ENCODE results near the gene PTTG1IP. TPM values are rescaled to one million over a fixed set of nuclear protein-coding genes. Genes with fewer than 3 reads are reported as not detected.

PTTG1IP gene
- total RNA-seq, 1 donor from 2014 or later = 143 TPM

DNA sequence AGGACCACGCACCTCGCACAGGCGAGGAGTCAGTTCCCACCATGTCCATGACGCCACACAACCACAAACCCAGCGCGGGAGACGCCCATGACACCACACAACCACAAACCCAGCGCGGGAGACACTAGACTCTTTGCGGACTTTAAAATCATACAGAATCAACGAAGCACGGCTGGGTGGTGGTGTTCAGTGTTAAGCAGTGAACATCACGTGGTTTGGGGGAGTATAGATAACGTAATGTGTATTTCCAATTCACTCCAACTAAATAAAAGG is 19.2 kb downstream of the PTTG1IP start:
- intact Hi-C loops (cut with micrococcal nuclease) = no loop called here

GRCh38 chr21:44853601-44854390 is 19.7 kb downstream of the PTTG1IP start:
- DNase-seq (peak; percentile 63), ATAC-seq (peak; percentile 76)
- intact Hi-C loops (cut with micrococcal nuclease) = no loop called here

More for the DNA sequence above, 19.2 kb downstream of the PTTG1IP start:
- no peak for ATAC-seq
- no peak for DNase-seq

- ATAC-seq (no peak), DNase-seq (no peak)
- intact Hi-C loops (cut with micrococcal nuclease) = no loop called here
Observed at GRCh38 chr21:44850905-44851657, 22.4 kb downstream of the PTTG1IP start.

GRCh38 chr21:44850208-44850800 is 23.2 kb downstream of the PTTG1IP start:
- DNase-seq (no peak), ATAC-seq (no peak)
- intact Hi-C loops (cut with micrococcal nuclease) = no loop called here

DNA sequence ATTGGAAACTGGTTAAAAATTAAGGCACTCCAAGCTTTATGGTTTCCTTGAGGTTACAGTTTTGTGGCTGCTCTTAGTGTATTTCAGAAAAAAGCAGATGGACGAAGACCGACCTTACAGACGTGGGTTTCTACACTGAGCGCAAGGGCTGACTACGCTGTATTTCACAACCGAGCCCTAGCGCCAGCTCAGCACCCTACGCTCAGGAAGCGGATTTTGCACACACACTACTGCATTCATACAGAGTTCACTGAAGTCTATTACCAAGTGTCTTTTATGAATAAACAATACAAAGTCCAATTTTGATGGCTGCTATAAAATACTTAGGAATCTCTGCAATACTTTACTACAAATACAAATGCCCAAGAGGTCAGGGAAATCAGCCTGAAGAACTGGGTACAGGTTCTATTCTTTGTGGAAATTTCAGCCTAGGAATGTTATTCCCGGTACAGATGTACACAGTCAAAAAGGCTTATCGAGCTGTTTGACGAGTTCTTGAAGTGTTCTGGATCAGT is 23.8 kb downstream of the PTTG1IP start:
- intact Hi-C loops (cut with micrococcal nuclease) = no loop called here
- no peak for DNase-seq
- no peak for ATAC-seq

DNA sequence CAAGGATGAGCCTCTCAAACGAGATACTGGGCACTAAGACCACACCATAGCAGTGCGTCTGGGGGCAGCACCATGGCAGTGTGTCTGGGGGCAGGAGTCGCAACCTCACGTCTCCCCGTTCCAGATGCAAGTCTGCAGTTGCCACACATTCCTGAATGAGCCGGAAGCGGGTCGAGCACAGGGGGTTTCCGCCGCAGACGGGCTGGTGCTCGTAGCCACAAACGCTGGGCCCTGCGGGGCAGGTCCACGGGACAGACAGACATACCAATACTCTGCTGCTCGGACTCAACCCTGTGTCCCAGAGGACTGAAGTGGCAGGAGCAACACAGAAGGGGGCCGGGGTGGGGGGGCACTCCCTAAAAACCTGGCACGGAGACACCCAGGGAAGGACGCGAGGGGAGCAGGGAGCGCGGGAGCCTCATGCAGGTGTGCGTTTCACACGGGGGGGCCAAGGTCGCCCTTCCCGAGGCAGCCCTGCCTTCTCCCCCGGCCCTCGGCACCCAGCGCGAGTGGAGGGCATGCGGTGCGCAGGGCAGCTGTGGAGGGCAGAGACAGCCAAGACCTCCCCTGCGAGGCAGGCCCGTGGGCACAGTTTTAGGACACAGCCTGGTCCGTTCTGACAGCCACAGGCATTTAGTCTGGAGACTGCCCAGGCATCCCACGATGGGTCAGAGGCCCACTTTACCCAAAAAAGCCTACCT is 24.5 kb downstream of the PTTG1IP start:
- no peak for DNase-seq
- intact Hi-C loops (cut with micrococcal nuclease) = no loop called here

GRCh38 chr21:44847261-44848056 is 26.0 kb downstream of the PTTG1IP start:
- no peak for DNase-seq
- no peak for ATAC-seq
- intact Hi-C loops (cut with micrococcal nuclease) = no loop called here

More for the DNA sequence above, 24.5 kb downstream of the PTTG1IP start:
- no peak for ATAC-seq

DNA sequence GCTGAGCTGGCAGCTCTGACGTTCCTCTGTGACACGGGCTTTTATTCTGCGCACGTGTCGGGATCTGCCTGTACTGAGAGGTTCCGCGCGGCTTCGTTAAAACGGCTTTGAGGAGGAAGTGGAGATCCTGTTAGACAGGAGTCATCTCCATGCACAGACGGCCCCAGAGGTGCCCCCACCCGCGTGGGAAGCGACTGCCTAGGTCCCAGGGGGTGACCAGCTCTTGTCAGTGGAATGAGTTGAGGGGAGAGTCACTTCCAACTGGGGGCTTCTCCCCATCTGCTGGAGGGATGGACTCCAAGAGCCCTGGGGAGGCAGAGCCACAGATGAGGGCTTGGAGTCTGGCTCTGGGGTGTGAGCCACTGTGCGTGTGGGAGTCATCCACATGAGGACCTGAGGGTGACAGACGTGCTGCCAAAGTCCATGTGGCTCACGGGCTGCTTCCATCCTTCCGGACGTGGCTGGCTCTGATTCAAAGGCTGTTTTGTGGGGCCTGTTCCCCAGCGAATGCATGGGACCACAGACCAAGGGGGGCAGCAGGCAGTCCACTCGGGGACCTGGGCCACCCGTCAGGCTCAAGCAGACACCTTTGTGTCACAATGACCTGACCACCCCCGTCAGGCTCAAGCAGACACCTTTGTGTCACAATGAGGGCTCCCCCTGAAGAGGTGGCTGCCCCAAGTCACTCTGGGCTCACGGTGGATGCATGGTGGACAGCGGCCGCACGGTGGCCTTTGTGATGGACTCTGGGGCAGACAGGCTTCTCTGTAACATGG is 26.8 kb downstream of the PTTG1IP start:
- ATAC-seq (peak; percentile 43), DNase-seq (peak; percentile 65)
- intact Hi-C loops (cut with micrococcal nuclease) = no loop called here

- no peak for ATAC-seq
- DNase-seq = no peak
- intact Hi-C loops (cut with micrococcal nuclease) = no loop called here
Observed at GRCh38 chr21:44846224-44846484, 27.3 kb downstream of the PTTG1IP start.

GRCh38 chr21:44845418-44846223 is 27.9 kb downstream of the PTTG1IP start:
- ATAC-seq = peak; percentile 80
- intact Hi-C loops (cut with micrococcal nuclease) = no loop called here

GRCh38 chr21:44844256-44844655 is 29.2 kb downstream of the PTTG1IP start:
- intact Hi-C loops (cut with micrococcal nuclease) = no loop called here
- no peak for ATAC-seq
- DNase-seq = no peak

More at GRCh38 chr21:44845418-44846223, 27.9 kb downstream of the PTTG1IP start:
- DNase-seq = peak; percentile 86

DNA sequence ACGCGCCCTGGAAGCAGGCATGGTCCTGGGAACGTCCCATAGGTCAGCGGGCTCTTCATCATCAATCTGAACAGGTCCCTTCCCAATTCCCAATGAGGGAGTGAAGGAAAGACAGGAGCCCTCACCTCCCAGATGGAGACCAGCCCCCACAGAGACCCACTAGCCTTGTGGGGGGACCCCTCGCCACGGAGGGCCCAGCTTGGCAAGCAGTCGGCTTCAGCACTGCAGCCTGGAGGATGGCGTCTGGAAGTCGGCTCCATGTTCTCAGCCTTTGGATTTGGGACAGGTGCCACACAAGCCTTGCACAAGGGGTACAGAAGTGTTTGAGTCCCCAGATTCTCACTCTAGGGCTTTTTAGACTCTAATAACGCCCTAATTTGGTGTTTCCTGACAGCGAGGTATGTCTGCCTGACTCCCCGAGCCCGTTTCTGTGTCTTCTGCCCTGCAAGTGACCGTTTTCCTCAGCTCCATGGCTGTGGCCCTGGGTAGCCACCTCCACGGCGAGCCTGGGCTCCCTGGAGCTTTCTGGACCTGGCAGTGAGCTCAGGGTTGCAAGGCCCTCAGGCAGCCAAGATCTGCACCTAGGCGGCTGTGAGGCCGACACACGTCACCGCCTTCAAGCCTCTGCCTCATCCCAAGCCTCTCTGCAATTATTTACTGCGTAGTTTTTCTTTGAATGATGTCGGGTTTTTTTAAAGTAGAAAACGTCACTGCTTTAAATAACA is 30.6 kb downstream of the PTTG1IP start:
- DNase-seq (no peak), ATAC-seq (no peak)
- intact Hi-C loops (cut with micrococcal nuclease) = no loop called here

DNA sequence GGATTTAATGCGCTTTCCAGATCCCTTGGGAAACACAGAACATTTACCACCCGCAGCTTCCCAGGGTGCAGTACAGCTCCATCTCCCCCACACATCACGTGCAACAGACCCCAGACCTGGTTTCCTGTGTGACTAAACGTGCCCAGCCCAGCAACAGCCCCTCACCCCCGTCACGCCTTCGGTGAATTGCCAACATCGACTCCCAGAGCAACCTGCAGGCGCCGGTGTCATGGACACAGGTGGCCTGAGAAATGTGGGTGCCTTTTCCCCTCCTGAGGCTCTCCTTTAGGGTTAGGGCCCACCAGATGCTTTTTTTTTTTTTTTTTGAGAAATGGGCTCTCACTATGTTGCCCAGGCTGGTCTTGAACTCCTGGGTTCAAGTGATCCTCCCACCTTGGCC is 31.4 kb downstream of the PTTG1IP start:
- DNase-seq (no peak), ATAC-seq (no peak)
- intact Hi-C loops (cut with micrococcal nuclease) = no loop called here

GRCh38 chr21:44840771-44841170 is 32.7 kb downstream of the PTTG1IP start:
- DNase-seq (no peak), ATAC-seq (no peak)
- intact Hi-C loops (cut with micrococcal nuclease) = no loop called here

DNA sequence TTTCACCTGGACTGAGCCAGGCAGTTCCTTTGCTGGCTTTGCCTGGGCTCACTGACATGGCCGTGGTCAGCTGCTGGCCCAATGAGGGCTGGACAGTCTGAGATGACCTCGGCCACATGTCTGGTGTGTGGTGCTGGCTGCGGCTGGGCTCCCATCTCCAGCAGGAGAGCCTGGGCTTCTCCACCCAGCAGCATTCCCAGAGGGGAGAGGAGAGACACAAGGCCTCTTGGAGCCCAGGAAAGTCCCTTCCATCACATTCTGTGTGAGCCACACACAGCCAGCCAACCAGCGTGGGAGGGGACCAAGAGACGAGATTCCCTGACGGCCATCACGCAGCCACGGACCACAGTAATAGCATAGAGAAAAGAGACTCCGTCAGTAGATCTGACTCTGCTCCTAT is 34.5 kb downstream of the PTTG1IP start:
- DNase-seq (no peak), ATAC-seq (no peak)
- intact Hi-C loops (cut with micrococcal nuclease) = no loop called here

GRCh38 chr21:44838039-44838895 is 35.2 kb downstream of the PTTG1IP start:
- no peak for DNase-seq
- intact Hi-C loops (cut with micrococcal nuclease) = no loop called here
- no peak for ATAC-seq
